Body of pancreas (tissue), 4 donors: ENCODE results near the gene EOLA1.

Experiments
- POLR2A ChIP-seq, 3 donors: fragments of 450-650 bp; IDR thresholded peaks; one replicate each; pipeline ENCODE4 v1.6.1; 2016; ENCODE audit warnings: antibody characterized with exemption in 3 of 3, mild to moderate bottlenecking in 2 of 3
- TF ChIP-seq, protein P1 (sequence below), 7 experiments: fragments of 450-650 bp in 4 of 7; fragments of 200-600 bp in 3 of 7; sonication (generic) in 3 of 7; IDR thresholded peaks; one replicate each; pipeline ENCODE4 v1.5.1; 2016 to 2019; ENCODE audit warnings: antibody characterized with exemption in 7 of 7

DNA sequence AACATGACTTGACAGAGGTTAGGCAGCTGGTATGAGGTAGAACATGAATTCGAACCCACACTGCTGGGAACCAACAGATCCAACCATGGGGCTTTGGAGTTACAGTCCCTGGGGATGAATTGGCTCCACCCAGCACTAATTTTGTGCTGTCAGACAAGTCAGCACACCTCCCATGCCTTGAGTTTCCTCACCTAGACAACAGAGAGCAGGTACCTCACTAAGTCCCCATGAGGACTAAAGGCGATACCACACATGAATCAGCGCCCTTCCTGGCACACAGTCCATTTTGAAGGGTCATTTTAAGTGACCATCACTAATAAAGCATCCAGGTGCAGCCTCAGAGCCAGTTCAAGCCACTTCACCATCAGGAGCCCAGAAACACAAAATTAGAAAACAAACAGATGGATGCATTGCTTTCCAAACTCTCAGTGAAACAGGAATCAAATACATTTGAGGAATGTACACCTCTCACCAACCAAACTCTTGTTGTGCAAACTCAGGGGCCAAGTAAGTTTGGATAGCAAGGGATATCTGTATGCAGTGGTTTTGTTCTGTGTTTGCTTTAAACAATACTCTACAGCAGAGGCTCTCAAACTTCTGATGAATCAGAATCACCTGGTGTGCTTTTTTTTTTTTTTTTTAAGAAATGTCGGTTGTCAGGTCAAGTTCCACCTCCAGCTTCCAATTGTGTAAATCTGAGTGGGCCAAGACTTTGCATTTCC lies 45.8 kb upstream of the EOLA1 start:
- TF ChIP-seq, protein P1, sequence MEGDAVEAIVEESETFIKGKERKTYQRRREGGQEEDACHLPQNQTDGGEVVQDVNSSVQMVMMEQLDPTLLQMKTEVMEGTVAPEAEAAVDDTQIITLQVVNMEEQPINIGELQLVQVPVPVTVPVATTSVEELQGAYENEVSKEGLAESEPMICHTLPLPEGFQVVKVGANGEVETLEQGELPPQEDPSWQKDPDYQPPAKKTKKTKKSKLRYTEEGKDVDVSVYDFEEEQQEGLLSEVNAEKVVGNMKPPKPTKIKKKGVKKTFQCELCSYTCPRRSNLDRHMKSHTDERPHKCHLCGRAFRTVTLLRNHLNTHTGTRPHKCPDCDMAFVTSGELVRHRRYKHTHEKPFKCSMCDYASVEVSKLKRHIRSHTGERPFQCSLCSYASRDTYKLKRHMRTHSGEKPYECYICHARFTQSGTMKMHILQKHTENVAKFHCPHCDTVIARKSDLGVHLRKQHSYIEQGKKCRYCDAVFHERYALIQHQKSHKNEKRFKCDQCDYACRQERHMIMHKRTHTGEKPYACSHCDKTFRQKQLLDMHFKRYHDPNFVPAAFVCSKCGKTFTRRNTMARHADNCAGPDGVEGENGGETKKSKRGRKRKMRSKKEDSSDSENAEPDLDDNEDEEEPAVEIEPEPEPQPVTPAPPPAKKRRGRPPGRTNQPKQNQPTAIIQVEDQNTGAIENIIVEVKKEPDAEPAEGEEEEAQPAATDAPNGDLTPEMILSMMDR (IDR thresholded peaks at IDR 0.05): no peak
- no peak for TF ChIP-seq POLR2A (IDR thresholded peaks at IDR 0.05)
